GM21367 (cell line): ENCODE results near the gene POTEF.
"Not testable (repeated sequence)": the region's sequence is repeated elsewhere in the genome, so short reads cannot be mapped to it uniquely, and the experiment has no call there.

Experiments
- ATAC-seq: cut with Tn5 transposase; IDR thresholded peaks from one replicate; pipeline ENCODE4 v1.9.1; 2021; ENCODE audit not compliant: unreplicated experiment

The POTEF gene

GRCh38 chr2:130152816-130153595, 24.0 kb upstream of the POTEF start:
- ATAC-seq, result no peak

GRCh38 chr2:130152136-130152815, 23.3 kb upstream of the POTEF start:
- ATAC-seq, result not testable (repeated sequence)

DNA sequence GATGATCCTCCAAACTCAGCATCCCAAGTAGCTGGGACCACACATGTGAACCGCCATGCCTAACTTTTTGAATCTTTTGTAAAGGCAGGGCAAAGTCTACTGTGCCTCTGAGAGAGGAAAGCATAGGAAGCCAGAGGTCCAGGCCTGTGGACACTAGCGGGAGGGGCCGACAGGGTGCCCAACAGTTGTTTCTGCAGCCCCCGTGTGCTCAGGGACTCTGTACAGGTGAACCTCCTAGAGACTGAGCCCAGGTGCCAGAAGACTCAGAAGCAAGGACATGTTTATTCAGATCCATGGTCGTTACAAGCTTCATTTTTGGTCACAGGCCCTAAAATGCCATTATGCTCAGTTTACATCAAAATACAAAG, 22.1 kb upstream of the POTEF start:
- not testable (repeated sequence) for ATAC-seq

DNA sequence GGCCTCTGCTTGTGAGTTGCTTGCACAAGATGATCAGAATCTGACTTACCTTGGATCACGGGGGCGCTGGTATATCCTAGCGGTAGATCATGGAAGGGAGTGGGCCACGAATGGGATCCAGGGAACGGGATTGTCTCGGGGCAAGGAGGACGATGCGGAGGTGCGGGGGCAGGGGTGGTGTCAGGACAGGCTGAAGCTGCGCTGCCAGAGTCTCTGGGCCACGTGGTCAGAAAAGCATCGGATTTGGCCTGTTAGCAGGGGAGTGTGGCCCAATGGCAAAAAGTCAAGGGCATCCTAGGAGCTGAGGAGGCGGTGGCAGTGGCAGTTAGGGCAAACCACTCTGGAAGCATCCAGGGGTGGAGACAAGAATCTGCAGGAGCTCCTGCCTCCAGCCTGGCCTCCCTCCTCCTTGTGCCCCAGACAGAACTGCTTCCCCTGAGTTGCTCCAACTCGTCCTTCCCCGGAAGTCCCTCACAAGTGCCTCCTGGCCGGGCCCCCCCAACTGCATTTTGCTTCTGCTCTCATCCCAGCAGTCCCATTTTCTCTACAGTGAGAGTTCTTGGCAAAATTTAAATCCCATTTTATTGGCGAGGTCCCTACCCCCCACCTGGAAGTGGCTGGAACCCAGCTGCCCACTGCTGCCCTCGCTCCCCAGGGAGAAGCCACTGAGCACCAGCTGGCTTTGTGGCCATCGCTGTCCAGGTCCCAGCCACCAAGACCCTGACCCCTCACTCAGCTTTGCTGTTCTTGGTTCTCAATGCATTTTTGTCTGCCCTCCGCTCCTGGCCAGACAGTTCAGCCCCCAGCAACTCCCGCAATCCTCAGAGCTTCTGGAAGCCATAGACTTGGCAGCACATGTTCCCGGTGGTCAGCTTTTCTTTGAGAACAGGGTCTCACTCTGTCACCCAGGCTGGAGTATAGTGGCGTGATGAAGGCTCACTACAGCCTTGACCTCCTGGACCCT, 21.4 kb upstream of the POTEF start:
- no peak for ATAC-seq

DNA sequence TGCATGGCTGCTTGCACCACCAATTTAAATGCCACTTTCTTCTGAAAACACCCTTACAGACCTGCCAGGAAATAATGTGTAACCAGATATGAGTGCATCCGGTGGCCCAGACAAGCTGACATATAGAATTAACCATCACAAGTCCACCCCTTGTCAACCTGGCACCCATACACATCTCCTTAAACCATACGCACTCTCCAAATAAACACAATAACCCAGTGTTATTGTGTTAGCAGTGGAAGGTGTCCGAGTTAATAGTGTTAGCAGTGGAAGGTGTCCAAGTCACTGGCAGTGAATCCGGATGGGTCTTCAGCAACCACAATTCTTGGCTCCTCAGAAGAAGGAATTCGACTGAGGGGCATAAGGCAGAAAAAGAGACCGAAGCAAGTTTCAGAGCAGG, 19.5 kb upstream of the POTEF start:
- ATAC-seq, result not testable (repeated sequence)

DNA sequence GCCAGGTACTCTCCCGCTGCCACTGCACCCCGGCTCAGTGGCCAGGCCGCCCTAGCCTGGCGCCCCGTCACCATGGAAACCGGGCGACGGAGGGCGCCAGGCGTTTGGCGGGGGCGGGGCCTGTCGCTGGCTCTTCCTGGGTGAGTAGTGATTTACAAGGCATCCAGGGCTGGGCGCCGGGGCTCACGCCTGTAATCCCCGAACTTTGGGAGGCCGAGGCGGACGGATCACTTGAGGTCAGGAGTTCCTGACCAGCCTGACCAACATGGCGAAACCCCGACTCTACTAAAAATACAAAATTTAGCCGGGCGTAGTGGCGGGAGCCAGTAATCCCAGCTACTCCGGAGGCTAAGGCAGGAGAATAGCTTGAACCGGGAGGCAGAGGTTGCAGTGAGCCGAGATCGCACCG, 16.0 kb upstream of the POTEF start, which contains the start of gene CCDC74B:
Gene CCDC74B, minus strand, starts transcription at position 107 of the 409 bp plus-strand sequence. CDS start 116 bp downstream, outside the sequence.
- ATAC-seq, result peak; percentile 90

DNA sequence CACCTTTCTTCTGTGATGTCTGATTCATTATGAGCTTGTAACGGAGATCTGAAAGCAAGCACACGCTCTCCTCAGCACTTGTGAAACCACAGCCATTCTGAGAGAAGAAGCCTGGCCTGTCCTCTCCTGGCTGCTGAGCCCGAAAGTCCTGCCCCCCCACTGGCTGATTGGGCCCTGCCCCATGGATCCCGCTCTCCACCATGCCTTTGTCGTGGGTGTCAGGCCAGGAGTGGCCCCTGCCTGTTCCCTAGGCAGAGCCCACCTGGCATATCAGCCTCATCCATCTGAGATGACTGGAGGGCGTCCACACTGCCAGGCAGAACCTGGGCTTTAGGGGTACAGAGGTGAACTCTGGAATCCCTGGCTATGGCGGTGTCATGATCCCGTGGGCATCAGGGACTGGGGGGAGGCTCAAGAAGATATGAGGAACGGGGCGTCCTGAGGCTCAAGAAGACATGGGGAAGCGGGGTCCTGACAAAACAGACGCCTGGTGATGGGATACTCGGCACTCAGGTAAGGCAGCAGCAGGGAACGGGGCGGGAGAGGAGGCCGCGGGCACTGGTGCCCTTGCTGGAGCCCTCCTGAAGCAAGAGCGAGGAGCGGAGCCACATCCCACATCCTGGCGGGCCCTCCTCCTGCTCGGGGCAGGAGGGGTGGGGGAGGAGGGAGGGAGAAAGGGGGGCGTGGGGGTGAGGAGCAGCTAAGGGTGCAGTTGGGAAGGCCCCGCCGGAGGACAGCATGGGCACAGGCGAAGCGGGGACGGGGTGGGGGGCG, 14.4 kb upstream of the POTEF start:
- peak; percentile 31 for ATAC-seq

- ATAC-seq, result not testable (repeated sequence)
These were observed 13.6 kb upstream of the POTEF start for GRCh38 chr2:130142396-130143265.

DNA sequence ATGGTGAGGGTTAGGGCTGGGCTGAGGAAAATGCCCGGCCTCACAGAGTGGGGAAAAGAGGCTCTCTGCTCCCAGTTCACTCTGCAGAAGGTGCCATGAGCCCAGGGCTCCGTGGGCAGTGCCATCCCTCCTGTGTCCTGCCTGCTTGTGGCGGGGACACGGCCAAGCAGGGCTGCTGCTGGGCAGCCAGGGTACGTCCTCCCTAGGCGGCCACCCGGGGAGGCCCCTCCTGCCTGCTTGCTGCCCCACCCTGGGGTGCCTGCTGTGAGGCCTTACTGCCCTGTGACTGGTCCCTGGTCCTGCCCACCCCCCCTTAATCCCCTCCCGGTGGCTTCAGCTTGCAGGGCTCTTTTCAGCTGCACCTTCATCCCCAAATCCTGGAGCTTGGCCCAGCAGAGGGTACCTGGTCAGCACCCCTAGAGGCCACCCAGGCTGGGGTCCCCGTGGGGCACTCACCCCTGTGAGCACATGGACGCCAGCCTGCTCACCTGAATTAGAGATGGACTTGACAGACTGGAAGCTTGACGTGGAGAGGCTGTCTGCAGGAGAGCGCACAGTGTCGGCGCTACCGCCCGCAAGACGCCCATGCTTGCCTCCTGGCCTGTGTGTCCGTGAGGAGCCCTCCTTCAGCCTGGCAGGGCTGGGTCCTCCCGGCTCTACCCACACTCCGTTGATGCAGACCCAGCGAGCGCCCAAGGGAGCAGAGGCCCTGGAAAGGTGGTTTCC, 12.8 kb upstream of the POTEF start:
- ATAC-seq, result not testable (repeated sequence)

DNA sequence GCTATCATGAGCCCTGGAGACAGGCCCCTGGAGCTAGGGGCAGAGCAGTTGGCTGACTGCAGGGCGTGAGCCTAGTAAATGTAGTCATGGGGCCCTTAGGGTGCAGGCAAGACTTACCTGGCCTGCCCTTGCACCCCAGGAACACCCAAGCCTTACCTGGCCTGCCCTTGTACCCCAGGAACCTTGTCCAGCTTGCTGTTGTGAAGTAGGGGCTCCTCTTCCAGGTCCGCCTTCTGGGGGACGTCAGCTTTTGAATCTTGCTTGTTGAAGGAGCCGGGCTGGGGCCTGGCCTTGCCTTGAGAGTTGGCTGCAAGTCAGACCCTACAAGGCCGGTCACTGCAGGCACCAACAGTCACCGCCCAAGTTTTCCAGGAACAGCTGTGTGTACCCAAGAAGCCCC, 12.0 kb upstream of the POTEF start:
- not testable (repeated sequence) for ATAC-seq

- ATAC-seq, result not testable (repeated sequence)
These were observed 11.5 kb upstream of the POTEF start for GRCh38 chr2:130140516-130140915.

DNA sequence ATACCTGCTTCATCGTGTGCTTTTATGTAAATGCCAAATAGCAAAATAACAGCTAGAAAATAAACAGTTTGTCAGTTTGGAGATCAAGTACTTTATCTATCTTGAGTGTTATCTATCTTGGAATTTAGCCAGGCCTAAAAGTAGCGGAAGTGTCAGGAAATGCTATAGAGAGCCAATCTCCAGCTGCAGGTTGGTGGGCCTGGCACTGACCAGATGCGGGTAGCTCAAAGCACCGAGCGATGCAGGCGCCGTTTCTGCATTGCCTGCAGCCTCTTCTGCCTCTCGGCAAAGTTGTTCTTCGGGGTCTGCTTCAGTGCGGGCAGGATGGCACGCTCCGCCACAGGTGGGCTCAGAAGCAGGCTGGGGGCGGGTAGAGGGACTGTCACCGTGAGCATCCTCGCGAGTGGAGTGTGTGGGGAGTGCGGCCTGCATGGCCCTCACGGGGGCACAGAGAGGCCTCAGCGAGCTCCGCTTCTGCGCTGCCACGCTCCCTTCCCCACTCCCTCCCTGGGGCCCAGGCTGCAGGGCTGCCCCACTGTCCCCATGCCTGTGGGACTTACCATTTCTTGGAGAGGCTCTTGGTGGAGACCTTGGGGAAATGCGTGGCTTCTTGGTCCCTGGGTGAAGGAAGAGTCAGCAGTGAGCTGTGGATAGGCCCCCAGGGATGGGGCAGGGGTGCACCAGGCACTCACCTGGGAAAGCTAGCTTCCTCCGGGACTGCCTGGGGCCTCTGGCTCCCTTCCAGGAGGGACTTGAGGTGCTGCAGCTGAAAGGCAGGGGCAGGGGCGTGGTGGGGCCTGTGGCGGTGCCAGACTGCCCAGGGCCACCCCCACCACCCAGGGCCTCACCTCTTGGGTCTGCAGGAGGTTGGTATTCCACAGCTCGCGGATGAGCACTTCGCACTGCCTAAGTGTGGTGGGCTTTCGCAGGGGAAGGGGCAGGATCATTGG, 10.6 kb upstream of the POTEF start:
- ATAC-seq, result not testable (repeated sequence)

GRCh38 chr2:130138841-130139251, 9.8 kb upstream of the POTEF start:
- not testable (repeated sequence) for ATAC-seq

DNA sequence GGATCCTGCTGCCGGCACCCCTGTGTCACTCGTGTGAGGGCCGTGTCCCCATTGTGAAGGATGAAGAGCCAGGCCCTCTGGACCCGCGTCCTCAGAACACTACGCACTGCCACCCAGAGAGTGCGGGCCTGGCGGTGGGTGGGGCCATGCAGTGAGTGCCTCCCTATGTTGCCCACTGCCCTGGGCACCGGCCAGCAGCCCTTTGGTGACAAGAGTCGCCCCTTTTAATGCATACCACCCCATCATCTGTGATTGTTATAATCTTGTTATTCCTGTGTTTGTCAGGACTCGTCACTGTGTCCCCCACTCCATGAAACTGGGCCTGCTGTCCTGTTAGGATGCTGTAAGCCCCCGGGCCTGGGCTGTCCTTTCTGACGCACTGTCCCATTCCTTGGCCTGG, 9.3 kb upstream of the POTEF start:
- not testable (repeated sequence) for ATAC-seq

GRCh38 chr2:130137118-130137517, 8.1 kb upstream of the POTEF start:
- ATAC-seq, result not testable (repeated sequence)

DNA sequence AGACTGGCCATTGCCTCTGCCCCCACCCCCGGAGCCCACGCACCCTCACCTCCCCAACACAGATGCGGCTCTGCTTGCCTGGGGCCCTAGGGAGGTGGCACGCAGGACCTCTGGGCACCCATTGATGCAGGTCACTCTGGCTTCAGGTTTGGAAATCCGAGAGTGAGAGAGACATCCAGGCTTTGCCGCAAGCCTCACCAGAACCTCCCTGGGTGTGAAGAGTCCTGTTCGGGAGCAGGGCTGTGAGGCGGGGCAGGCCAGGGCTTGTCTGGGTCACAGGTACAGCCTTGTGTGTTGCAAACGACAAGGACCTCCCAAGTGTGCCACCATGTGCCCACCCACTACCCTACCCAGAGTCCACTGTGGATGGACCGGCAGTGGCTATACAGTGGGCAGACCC, 7.5 kb upstream of the POTEF start:
- ATAC-seq, result not testable (repeated sequence)

GRCh38 chr2:130135692-130136541, 6.9 kb upstream of the POTEF start:
- ATAC-seq, result no peak
